22Rv1 (cell line): ENCODE measurements around the gene SNAP25.

ENCODE experiments used
- ZFX ChIP-seq: fragments of 450-650 bp; IDR thresholded peaks from 2 replicates; pipeline ENCODE4 v1.6.1; 2017; ENCODE audit warnings: antibody characterized with exemption, borderline replicate concordance
- TF ChIP-seq, protein P1 (sequence below): fragments of 450-650 bp; IDR thresholded peaks from 2 replicates; pipeline ENCODE4 v1.5.1; 2017; ENCODE audit warnings: mild to moderate bottlenecking

DNA sequence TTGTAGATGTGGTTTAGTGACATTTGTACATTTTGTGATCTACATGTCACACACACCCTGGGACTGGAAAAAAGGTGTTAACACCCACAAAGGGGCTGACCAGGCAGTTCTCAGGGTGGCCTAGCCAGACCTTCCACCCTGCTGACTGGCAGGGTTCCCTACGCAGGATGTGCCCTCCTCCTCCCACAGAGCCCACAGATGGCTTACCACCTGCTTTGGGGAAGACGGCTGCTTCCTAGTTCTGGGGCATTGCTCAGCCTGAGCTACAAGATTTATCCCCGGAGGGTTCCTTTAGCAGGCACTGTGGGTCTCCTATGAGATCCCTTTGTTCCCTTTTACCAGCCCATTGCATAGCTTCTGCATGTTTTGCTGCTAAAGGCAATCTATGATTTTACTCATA, 35.1 kb downstream of the SNAP25 start:
- TF ChIP-seq, protein P1, sequence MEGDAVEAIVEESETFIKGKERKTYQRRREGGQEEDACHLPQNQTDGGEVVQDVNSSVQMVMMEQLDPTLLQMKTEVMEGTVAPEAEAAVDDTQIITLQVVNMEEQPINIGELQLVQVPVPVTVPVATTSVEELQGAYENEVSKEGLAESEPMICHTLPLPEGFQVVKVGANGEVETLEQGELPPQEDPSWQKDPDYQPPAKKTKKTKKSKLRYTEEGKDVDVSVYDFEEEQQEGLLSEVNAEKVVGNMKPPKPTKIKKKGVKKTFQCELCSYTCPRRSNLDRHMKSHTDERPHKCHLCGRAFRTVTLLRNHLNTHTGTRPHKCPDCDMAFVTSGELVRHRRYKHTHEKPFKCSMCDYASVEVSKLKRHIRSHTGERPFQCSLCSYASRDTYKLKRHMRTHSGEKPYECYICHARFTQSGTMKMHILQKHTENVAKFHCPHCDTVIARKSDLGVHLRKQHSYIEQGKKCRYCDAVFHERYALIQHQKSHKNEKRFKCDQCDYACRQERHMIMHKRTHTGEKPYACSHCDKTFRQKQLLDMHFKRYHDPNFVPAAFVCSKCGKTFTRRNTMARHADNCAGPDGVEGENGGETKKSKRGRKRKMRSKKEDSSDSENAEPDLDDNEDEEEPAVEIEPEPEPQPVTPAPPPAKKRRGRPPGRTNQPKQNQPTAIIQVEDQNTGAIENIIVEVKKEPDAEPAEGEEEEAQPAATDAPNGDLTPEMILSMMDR, result no peak
- TF ChIP-seq ZFX, result no peak
